Trophoblast cell (in vitro differentiated cells and primary cell): ENCODE measurements around the gene CAMK2B.
A peak's percentile ranks its signal among the peaks of the same experiment; 100 is the strongest.

Source experiments
- DNase-seq, 2 donors: peaks; one replicate each; pipeline ENCODE4 v3.0.0-alpha.2; 2016
- H2AFZ ChIP-seq: 2 replicates; pipeline ENCODE4 v1.6.1; 2013; ENCODE audit warnings: low read length, moderate library complexity, mild to moderate bottlenecking; ENCODE audit not compliant: insufficient read depth, poor library complexity
- H2AK5ac ChIP-seq: 2 replicates; pipeline ENCODE4 v1.6.1; 2013; ENCODE audit warnings: mild to moderate bottlenecking, low read length
- H2BK120ac ChIP-seq: 2 replicates; pipeline ENCODE4 v1.6.1; 2013; ENCODE audit warnings: low read length, mild to moderate bottlenecking, moderate library complexity; ENCODE audit not compliant: insufficient read depth, poor library complexity
- H2BK12ac ChIP-seq: 2 replicates; pipeline ENCODE4 v1.6.1; 2013; ENCODE audit warnings: mild to moderate bottlenecking, low read length, moderate library complexity
- H2BK5ac ChIP-seq: 2 replicates; pipeline ENCODE4 v1.6.1; 2013; ENCODE audit warnings: low read length, low read depth, moderate library complexity, mild to moderate bottlenecking; ENCODE audit not compliant: poor library complexity
- H3K14ac ChIP-seq: 2 replicates; pipeline ENCODE4 v1.6.1; 2013; ENCODE audit warnings: mild to moderate bottlenecking, low read length
- H3K18ac ChIP-seq: 2 replicates; pipeline ENCODE4 v1.6.1; 2013; ENCODE audit warnings: mild to moderate bottlenecking, low read length
- H3K23ac ChIP-seq: 2 replicates; pipeline ENCODE4 v1.6.1; 2013; ENCODE audit warnings: low read length
- H3K27ac ChIP-seq: 2 replicates; pipeline ENCODE4 v1.5.1; 2013; ENCODE audit warnings: low read depth, mild to moderate bottlenecking, inconsistent platforms, low read length, moderate library complexity
- H3K27me3 ChIP-seq: 2 replicates; pipeline ENCODE4 v1.6.1; 2013; ENCODE audit warnings: inconsistent platforms, mild to moderate bottlenecking, low read length, moderate library complexity; ENCODE audit not compliant: insufficient read depth
- H3K36me3 ChIP-seq, 2 experiments: 1 replicate in 1 of 2; 2 replicates in 1 of 2; pipeline ENCODE4 v1.6.1; 2013; ENCODE audit warnings: low read length in 2 of 2, mild to moderate bottlenecking in 2 of 2, moderate library complexity in 1 of 2; ENCODE audit not compliant: insufficient read depth in 2 of 2, control insufficient read depth in 1 of 2
- H3K4ac ChIP-seq: 2 replicates; pipeline ENCODE4 v1.6.1; 2013; ENCODE audit warnings: low read depth, mild to moderate bottlenecking, low read length, moderate library complexity
- H3K4me1 ChIP-seq, 2 experiments: 1 replicate in 1 of 2; 2 replicates in 1 of 2; pipeline ENCODE4 v1.6.1; 2013; ENCODE audit warnings: low read length in 2 of 2, mild to moderate bottlenecking in 2 of 2, moderate library complexity in 1 of 2; ENCODE audit not compliant: insufficient read depth in 2 of 2, control insufficient read depth in 1 of 2
- H3K4me2 ChIP-seq: 2 replicates; pipeline ENCODE4 v1.6.1; 2013; ENCODE audit warnings: inconsistent platforms, mild to moderate bottlenecking, low read length, moderate library complexity
- H3K4me3 ChIP-seq: 2 replicates; pipeline ENCODE4 v1.5.1; 2013; ENCODE audit warnings: mild to moderate bottlenecking, low read depth, low read length, inconsistent platforms
- H3K79me1 ChIP-seq: one replicate; pipeline ENCODE4 v1.6.1; 2013; ENCODE audit warnings: low read length
- H3K79me2 ChIP-seq: 2 replicates; pipeline ENCODE4 v1.6.1; 2013; ENCODE audit warnings: low read length, mild to moderate bottlenecking; ENCODE audit not compliant: control insufficient read depth, insufficient read depth, poor library complexity
- H3K9ac ChIP-seq: 2 replicates; pipeline ENCODE4 v1.6.1; 2013; ENCODE audit warnings: mild to moderate bottlenecking, low read length
- H3K9me3 ChIP-seq: 2 replicates; pipeline ENCODE4 v1.6.1; 2013; ENCODE audit warnings: low read depth, mild to moderate bottlenecking, control low read depth, inconsistent platforms, low read length; ENCODE audit not compliant: insufficient read depth
- H4K12ac ChIP-seq: 2 replicates; pipeline ENCODE4 v1.6.1; 2013; ENCODE audit warnings: low read depth, mild to moderate bottlenecking, low read length, moderate library complexity
- H4K8ac ChIP-seq: 2 replicates; pipeline ENCODE4 v1.6.1; 2013; ENCODE audit warnings: low read depth, mild to moderate bottlenecking, low read length, moderate library complexity
- H4K91ac ChIP-seq: one replicate; pipeline ENCODE4 v1.6.1; 2013; ENCODE audit warnings: low read depth, mild to moderate bottlenecking, low read length, moderate library complexity
- WGBS: extraction: QIAGEN DNeasy Blood & Tissue Kit; methylation state at CpG from one replicate; pipeline ENCODE4 v1.1.7; 2013; ENCODE audit warnings: missing lambda C conversion rate; ENCODE audit not compliant: insufficient read length, insufficient coverage; ENCODE audit errors: extremely low coverage; 5-methylcytosine and 5-hydroxymethylcytosine counted together

The CAMK2B gene

DNA sequence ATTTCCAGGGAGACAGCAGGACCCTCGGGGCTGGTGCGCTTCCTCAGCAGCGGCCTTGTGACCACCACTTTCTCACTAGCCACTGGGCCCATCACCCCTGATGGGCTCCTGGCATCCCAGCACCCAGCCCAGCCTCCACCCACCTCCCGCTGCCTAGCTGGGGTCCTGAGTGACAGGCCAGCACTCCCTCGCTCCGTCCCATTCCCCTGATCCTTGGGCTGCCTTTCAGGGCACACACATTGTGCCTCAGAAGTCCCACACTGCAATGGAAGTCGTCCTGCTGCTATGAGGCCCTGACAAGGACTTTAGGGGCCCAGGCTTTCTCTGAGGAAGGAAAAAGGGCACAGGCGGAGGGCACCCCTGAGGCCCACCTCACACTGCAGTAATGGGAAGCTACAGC lies 12.4 kb downstream of the CAMK2B start:
- H3K9ac ChIP-seq, result no peak overlapping the region
- no peak overlapping the region for H3K23ac ChIP-seq
- H2BK12ac ChIP-seq, result no peak overlapping the region
- no peak overlapping the region for H3K4ac ChIP-seq
- H2BK120ac ChIP-seq, result no peak overlapping the region
- peaks cover 0 to 3% of the 10 kb centered on the region in 2 experiments for H3K4me1 ChIP-seq
- H4K91ac ChIP-seq, result no peak overlapping the region
- H2BK5ac ChIP-seq, result no peak overlapping the region
- H3K79me2 ChIP-seq, result no peaks in the 10 kb centered on the region
- H4K8ac ChIP-seq, result no peak overlapping the region
- no peaks in the 10 kb centered on the region for H3K36me3 ChIP-seq
- no peak overlapping the region for H3K18ac ChIP-seq
- H3K4me2 ChIP-seq, result no peak overlapping the region
- H3K27ac ChIP-seq, result no peak overlapping the region
- no peaks in the 10 kb centered on the region for H3K79me1 ChIP-seq
- peaks cover 22% of the 10 kb centered on the region for H3K27me3 ChIP-seq
- no peak overlapping the region for H3K4me3 ChIP-seq
- WGBS, result no CpG with 5 or more reads among the region's 8 CpGs
- H2AFZ ChIP-seq, result no peak overlapping the region
- no peak overlapping the region for H2AK5ac ChIP-seq
- DNase-seq, result no peak
- no peak overlapping the region for H4K12ac ChIP-seq
- H3K14ac ChIP-seq, result no peak overlapping the region
- peaks cover 8% of the 10 kb centered on the region for H3K9me3 ChIP-seq

DNA sequence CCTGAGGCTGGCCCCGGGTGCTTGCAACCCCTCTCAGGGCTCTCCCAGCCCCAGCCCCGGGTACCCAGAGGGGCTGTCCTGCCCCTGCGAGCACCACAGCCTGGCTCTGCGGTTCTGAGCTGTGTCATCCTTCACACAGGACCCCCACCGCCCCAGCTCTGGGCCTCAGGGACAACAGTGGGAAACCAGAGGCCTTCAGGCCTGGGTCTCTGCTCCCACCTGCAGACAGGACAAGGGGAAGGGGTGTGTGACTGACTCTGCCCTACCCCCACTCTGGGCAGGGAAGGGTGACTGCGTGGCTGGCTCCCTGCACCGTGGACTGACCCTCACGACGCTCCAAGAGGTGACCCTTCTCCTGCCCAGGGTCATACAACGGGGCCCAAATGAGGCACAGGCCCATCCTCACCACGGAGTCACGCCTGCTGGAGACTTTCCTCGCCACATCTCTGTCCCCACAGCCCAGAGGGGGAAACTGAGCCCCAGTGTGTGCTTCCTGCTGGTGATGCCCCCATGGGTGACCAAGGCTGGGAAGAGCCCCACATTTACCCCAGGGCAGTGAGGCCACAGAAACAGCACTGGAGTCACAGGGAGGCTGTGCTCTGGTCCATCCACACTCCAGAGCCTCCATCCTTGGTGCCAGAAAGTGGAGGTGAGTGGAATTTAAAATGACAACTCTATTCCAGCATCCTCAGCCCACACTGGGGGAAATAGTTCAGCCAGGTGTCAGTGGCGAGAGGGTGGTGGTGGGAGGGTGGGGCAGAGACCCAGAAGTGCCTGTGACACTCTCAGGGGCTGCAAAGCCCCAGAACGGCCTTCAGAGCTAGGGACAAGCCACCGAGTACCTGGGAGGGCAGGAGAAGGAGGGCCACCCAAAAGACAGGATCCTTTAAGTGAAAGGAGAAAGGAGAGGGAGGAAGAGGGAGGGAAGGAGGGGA lies 13.6 kb downstream of the CAMK2B start:
- Histone ChIP-seq H3K27ac (no peak overlapping the region), H3K79me2 (no peaks in the 10 kb centered on the region), H2BK120ac (no peak overlapping the region), H2BK12ac (no peak overlapping the region), H3K18ac (no peak overlapping the region), H2AFZ (no peak overlapping the region), H3K4ac (no peak overlapping the region), H2AK5ac (no peak overlapping the region), H2BK5ac (no peak overlapping the region), H3K14ac (no peak overlapping the region), H3K27me3 (peaks cover 22% of the 10 kb centered on the region), H3K23ac (no peak overlapping the region), H3K9me3 (peaks cover 8% of the 10 kb centered on the region), H3K79me1 (no peaks in the 10 kb centered on the region), H4K91ac (no peak overlapping the region), H4K12ac (no peak overlapping the region), H3K4me2 (no peak overlapping the region), H3K9ac (no peak overlapping the region), H3K4me1 (peaks cover 0 to 3% of the 10 kb centered on the region in 2 experiments), H4K8ac (no peak overlapping the region), H3K36me3 (no peaks in the 10 kb centered on the region), H3K4me3 (no peak overlapping the region)
- no peak for DNase-seq
- WGBS, result no CpG with 5 or more reads among the region's 16 CpGs

DNA sequence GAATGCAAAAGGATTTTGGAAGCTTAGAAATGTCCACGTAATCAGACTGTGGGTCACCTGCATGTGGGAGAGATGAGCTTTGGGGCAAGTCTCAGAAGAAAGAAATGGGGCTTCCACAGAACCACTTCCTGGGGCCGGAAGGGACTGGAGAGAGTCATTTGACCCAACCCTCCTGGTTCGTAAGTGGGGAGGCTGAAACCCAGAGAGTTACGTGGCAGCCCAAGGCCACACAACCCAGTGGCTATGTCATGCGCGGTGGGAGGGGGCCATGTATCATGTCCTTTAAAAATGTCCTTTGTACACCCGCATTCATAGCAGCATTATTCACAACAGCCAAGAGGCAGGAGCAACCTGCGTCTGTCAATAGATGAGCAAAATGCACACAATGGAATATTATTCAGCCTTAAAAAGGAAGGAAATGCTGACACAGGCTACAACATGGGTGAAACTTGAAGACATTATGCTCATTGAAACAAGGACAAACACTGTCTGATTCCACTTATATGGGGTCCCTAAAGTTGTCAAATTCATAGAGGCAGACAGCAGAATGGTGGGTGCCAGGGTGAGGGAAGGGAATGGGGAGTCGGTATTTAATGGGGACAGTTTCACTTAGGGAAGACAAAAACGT lies 15.1 kb downstream of the CAMK2B start:
- H3K14ac ChIP-seq, result no peak overlapping the region
- H3K9me3 ChIP-seq, result peaks cover 10% of the 10 kb centered on the region
- H3K4me3 ChIP-seq, result no peak overlapping the region
- peaks cover 0 to 3% of the 10 kb centered on the region in 2 experiments for H3K4me1 ChIP-seq
- H2BK120ac ChIP-seq, result no peak overlapping the region
- no peak overlapping the region for H3K27ac ChIP-seq
- no peak overlapping the region for H2AK5ac ChIP-seq
- no peak overlapping the region for H3K18ac ChIP-seq
- H3K4me2 ChIP-seq, result no peak overlapping the region
- no peak overlapping the region for H3K23ac ChIP-seq
- WGBS, result no CpG with 5 or more reads among the region's 10 CpGs
- DNase-seq, result no peak
- H4K12ac ChIP-seq, result no peak overlapping the region
- no peaks in the 10 kb centered on the region for H3K79me1 ChIP-seq
- H3K9ac ChIP-seq, result no peak overlapping the region
- no peak overlapping the region for H4K91ac ChIP-seq
- no peaks in the 10 kb centered on the region for H3K79me2 ChIP-seq
- H2AFZ ChIP-seq, result no peak overlapping the region
- H2BK12ac ChIP-seq, result no peak overlapping the region
- H2BK5ac ChIP-seq, result no peak overlapping the region
- H3K36me3 ChIP-seq, result no peaks in the 10 kb centered on the region
- peaks cover 22% of the 10 kb centered on the region for H3K27me3 ChIP-seq
- H3K4ac ChIP-seq, result no peak overlapping the region
- H4K8ac ChIP-seq, result no peak overlapping the region

DNA sequence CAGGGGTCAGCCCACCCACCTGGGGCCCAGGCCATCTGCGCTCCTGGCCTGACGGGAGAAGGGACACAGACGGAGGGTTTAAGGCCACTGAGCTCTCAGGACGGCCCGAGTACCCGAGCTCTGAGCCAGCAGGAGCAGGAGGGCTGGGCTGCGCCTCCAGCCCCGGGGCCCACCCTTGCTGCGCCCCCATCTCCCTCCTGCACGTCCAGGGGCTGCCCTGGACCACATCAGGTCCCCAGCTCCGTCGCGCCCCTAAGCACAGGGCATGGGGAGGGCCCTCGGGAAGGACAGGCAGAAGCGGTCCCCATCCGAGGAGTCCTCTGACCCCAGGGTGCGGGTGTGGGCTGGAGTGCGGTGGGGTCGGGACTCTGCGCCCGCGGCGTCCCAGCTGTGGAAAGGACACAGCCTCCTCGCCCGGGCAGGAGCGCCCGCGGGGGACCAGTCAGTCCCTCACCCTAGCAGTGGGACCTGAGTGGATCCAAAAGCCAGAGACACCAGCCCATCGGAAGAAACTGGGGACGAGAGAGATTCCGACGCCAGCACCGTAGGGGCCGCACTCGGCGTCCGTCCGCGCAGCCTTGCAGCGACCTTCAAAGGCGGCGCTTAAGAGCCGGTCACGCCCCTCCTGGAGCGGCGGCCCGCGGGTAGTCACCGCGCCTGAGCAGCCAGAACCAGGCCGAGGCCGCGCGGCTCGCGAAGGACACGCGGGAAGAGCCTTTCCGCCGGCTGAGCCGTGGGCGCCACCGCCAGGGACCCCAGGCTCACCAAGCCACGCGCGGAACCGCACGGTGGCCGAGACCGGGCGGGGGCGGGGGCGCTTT lies 15.9 kb downstream of the CAMK2B start:
- H3K9me3 ChIP-seq, result peaks cover 10% of the 10 kb centered on the region
- peak overlapping the region; percentile 54 for H3K4me2 ChIP-seq
- H3K9ac ChIP-seq, result no peak overlapping the region
- H3K79me1 ChIP-seq, result no peaks in the 10 kb centered on the region
- no peaks in the 10 kb centered on the region for H3K79me2 ChIP-seq
- H2AFZ ChIP-seq, result peak overlapping the region; percentile 62
- H3K27ac ChIP-seq, result no peak overlapping the region
- no CpG with 5 or more reads among the region's 73 CpGs for WGBS
- H3K14ac ChIP-seq, result no peak overlapping the region
- no peak overlapping the region for H3K4me3 ChIP-seq
- H2BK5ac ChIP-seq, result no peak overlapping the region
- no peak overlapping the region for H3K18ac ChIP-seq
- H3K4ac ChIP-seq, result no peak overlapping the region
- H4K8ac ChIP-seq, result no peak overlapping the region
- H4K91ac ChIP-seq, result no peak overlapping the region
- peaks cover 22% of the 10 kb centered on the region for H3K27me3 ChIP-seq
- no peak overlapping the region for H2BK120ac ChIP-seq
- H2BK12ac ChIP-seq, result no peak overlapping the region
- H3K36me3 ChIP-seq, result no peaks in the 10 kb centered on the region
- no peak overlapping the region for H3K23ac ChIP-seq
- no peak overlapping the region for H2AK5ac ChIP-seq
- no peak overlapping the region for H4K12ac ChIP-seq
- H3K4me1 ChIP-seq, result peaks cover 0 to 3% of the 10 kb centered on the region in 2 experiments
- DNase-seq, result peak; percentile 17 to 53
